Hematopoietic multipotent progenitor cell treated with erythropoietin and hydrocortisone succinate and interleukin-3 and kit ligand, for 15 days (in vitro differentiated cells): Measurements from ENCODE around the gene RAB11FIP3.
"Not testable (repeated sequence)": the region's sequence is repeated elsewhere in the genome, so short reads cannot be mapped to it uniquely, and the experiment has no call there.

Source experiments
- DNase-seq: peaks from one replicate; pipeline ENCODE4 v3.0.0-alpha.2; 2015; ENCODE audit warnings: low spot score

The RAB11FIP3 gene

GRCh38 chr16:391885-392335, 33.5 kb upstream of the RAB11FIP3 start:
- DNase-seq: peak; percentile 71

- peak; percentile 19 for DNase-seq
Observed at GRCh38 chr16:392450-393030, 32.9 kb upstream of the RAB11FIP3 start.

- peak; percentile 7 for DNase-seq
Observed at GRCh38 chr16:396199-396598, 29.2 kb upstream of the RAB11FIP3 start.

- peak; percentile 34 for DNase-seq
Observed at GRCh38 chr16:396605-397004, 28.8 kb upstream of the RAB11FIP3 start.

- peak; percentile 13 for DNase-seq
Observed at GRCh38 chr16:397135-397661, 28.3 kb upstream of the RAB11FIP3 start, which contains the start of gene NME4. Gene NME4 (plus strand): TSS chr16:397199. CDS start chr16:397223, 24 bp downstream.

- peak; percentile 71 for DNase-seq
Observed at GRCh38 chr16:397736-398332, 27.6 kb upstream of the RAB11FIP3 start.

GRCh38 chr16:398561-399339, 26.7 kb upstream of the RAB11FIP3 start:
- DNase-seq: no peak

GRCh38 chr16:399340-400019, 26.0 kb upstream of the RAB11FIP3 start:
- DNase-seq: peak; percentile 75

- peak; percentile 27 for DNase-seq
Observed at GRCh38 chr16:400061-400591, 25.3 kb upstream of the RAB11FIP3 start.

- peak; percentile 94 for DNase-seq
Observed at GRCh38 chr16:401468-402348, 23.7 kb upstream of the RAB11FIP3 start, which contains the start of gene DECR2. Gene DECR2 (plus strand): TSS chr16:401885. CDS start chr16:401964, 79 bp downstream.

- DNase-seq: no peak
Observed at GRCh38 chr16:404971-405486, 20.4 kb upstream of the RAB11FIP3 start.

GRCh38 chr16:405548-406506, 19.6 kb upstream of the RAB11FIP3 start:
- no peak for DNase-seq

GRCh38 chr16:407253-407652, 18.2 kb upstream of the RAB11FIP3 start:
- no peak for DNase-seq

GRCh38 chr16:410516-411178, 14.8 kb upstream of the RAB11FIP3 start:
- DNase-seq: no peak

- DNase-seq: no peak
Observed at GRCh38 chr16:411576-412265, 13.7 kb upstream of the RAB11FIP3 start.

GRCh38 chr16:414395-415169, 10.9 kb upstream of the RAB11FIP3 start:
- DNase-seq: no peak

GRCh38 chr16:415170-415498, 10.3 kb upstream of the RAB11FIP3 start:
- not testable (repeated sequence) for DNase-seq

- not testable (repeated sequence) for DNase-seq
Observed at GRCh38 chr16:422179-422578, 3.3 kb upstream of the RAB11FIP3 start.
